PFSK-1 (cell line): Measurements from ENCODE around the gene ECSCR.

Experiments
- FOXP2 ChIP-seq: optimal IDR thresholded peaks from 2 replicates; pipeline ENCODE3; 2011; ENCODE audit warnings: borderline replicate concordance, control low read depth, inconsistent platforms; ENCODE audit not compliant: insufficient read depth; ENCODE audit errors: extremely low read length, extremely low read depth
- POLR2AphosphoS5 ChIP-seq: IDR thresholded peaks from 2 replicates; pipeline ENCODE4 v1.6.1; 2012; ENCODE audit warnings: low read depth, mild to moderate bottlenecking, control low read depth, low read length, moderate library complexity
- REST ChIP-seq, 2 experiments: IDR thresholded peaks; 2 replicates each; pipeline versions ENCODE4 v1.6.1 to v1.8.0; 2011 to 2012; ENCODE audit warnings: low read depth in 2 of 2, low read length in 2 of 2, control low read depth in 1 of 2, inconsistent platforms in 1 of 2, mild to moderate bottlenecking in 1 of 2, moderate library complexity in 1 of 2; ENCODE audit not compliant: insufficient read depth in 1 of 2
- SIN3A ChIP-seq: IDR thresholded peaks from 2 replicates; pipeline ENCODE4 v1.6.1; 2012; ENCODE audit warnings: mild to moderate bottlenecking, low read length, moderate library complexity, borderline replicate concordance; ENCODE audit not compliant: insufficient read depth
- TAF1 ChIP-seq: IDR thresholded peaks from 2 replicates; pipeline ENCODE4 v1.6.1; 2012; ENCODE audit warnings: low read length, control low read depth, borderline replicate concordance; ENCODE audit not compliant: insufficient read depth

ECSCR gene

GRCh38 chr5:139413153-139413552, 49.4 kb downstream of the ECSCR start:
- TF ChIP-seq FOXP2 (no peak), POLR2AphosphoS5 (no peak), SIN3A (no peak), TAF1 (no peak), REST (IDR thresholded peaks at IDR 0.05; ENCODE audit: insufficient read depth in 1 of 2, low read depth in 2 of 2, low read length in 2 of 2) (no peak)

- TF ChIP-seq SIN3A, result no peak
Observed at GRCh38 chr5:139410993-139411828, 51.3 kb downstream of the ECSCR start.

- no peak for TF ChIP-seq POLR2AphosphoS5
- no peak for TF ChIP-seq REST (IDR thresholded peaks at IDR 0.05; ENCODE audit: insufficient read depth in 1 of 2, low read depth in 2 of 2, low read length in 2 of 2)
- TF ChIP-seq TAF1, result no peak
- no peak for TF ChIP-seq FOXP2
- TF ChIP-seq SIN3A, result no peak
Observed at GRCh38 chr5:139410121-139410992, 52.2 kb downstream of the ECSCR start.

- TF ChIP-seq SIN3A, result no peak
- TF ChIP-seq FOXP2, result no peak
- no peak for TF ChIP-seq REST (IDR thresholded peaks at IDR 0.05; ENCODE audit: insufficient read depth in 1 of 2, low read depth in 2 of 2, low read length in 2 of 2)
- no peak for TF ChIP-seq TAF1
- no peak for TF ChIP-seq POLR2AphosphoS5
Observed at GRCh38 chr5:139408191-139408590, 54.4 kb downstream of the ECSCR start.

- TF ChIP-seq TAF1 (no peak), SIN3A (no peak), REST (IDR thresholded peaks at IDR 0.05; ENCODE audit: insufficient read depth in 1 of 2, low read depth in 2 of 2, low read length in 2 of 2) (no peak), FOXP2 (no peak), POLR2AphosphoS5 (no peak)
Observed at GRCh38 chr5:139407517-139407916, 55.0 kb downstream of the ECSCR start.
